Liver (tissue), 9 donors: ENCODE data around the gene CCDC69. TPM values are rescaled to one million over a fixed set of nuclear protein-coding genes. Genes with fewer than 3 reads are reported as not detected.
A peak's percentile ranks its signal among the peaks of the same experiment; 100 is the strongest.

Experiments
- DNase-seq: peaks from one replicate; pipeline ENCODE4 v3.0.0-alpha.2; 2017; ENCODE audit warnings: low spot score
- H3K27ac ChIP-seq, 2 donors: one replicate each; pipeline ENCODE4 v1.7.0; 2013; ENCODE audit warnings: inconsistent platforms in 2 of 2, low read length in 2 of 2, control low read depth in 1 of 2, low read depth in 1 of 2, mild to moderate bottlenecking in 1 of 2
- H3K27me3 ChIP-seq, 4 donors: one replicate each; pipeline versions ENCODE4 v1.6.1 to v1.7.0; 2013; ENCODE audit warnings: low read length in 3 of 4, inconsistent platforms in 1 of 4, mild to moderate bottlenecking in 1 of 4, moderate library complexity in 1 of 4; ENCODE audit not compliant: control insufficient read depth in 4 of 4, insufficient read depth in 4 of 4
- H3K36me3 ChIP-seq, 4 donors: one replicate each; pipeline versions ENCODE4 v1.6.1 to v1.7.0; 2013; ENCODE audit warnings: low read length in 3 of 4, mild to moderate bottlenecking in 3 of 4, low read depth in 1 of 4, moderate library complexity in 1 of 4; ENCODE audit not compliant: control insufficient read depth in 4 of 4, insufficient read depth in 3 of 4
- H3K4me1 ChIP-seq, 4 donors: one replicate each; pipeline versions ENCODE4 v1.6.1 to v1.7.0; 2013; ENCODE audit warnings: low read length in 3 of 4, mild to moderate bottlenecking in 3 of 4, moderate library complexity in 1 of 4; ENCODE audit not compliant: control insufficient read depth in 4 of 4, insufficient read depth in 4 of 4
- H3K4me3 ChIP-seq, 3 donors: one replicate each; pipeline versions ENCODE4 v1.6.1 to v1.7.0; 2013; ENCODE audit warnings: low read length in 3 of 3, control low read depth in 1 of 3, low read depth in 1 of 3, mild to moderate bottlenecking in 1 of 3
- H3K9ac ChIP-seq, 2 donors: one replicate each; pipeline ENCODE4 v1.7.0; 2013; ENCODE audit warnings: low read length in 2 of 2, mild to moderate bottlenecking in 2 of 2, moderate library complexity in 2 of 2, control low read depth in 1 of 2, low read depth in 1 of 2
- H3K9me3 ChIP-seq, 4 donors: one replicate each; pipeline versions ENCODE4 v1.6.1 to v1.7.0; 2013; ENCODE audit warnings: low read length in 3 of 4; ENCODE audit not compliant: control insufficient read depth in 4 of 4
- ATF3 ChIP-seq: IDR thresholded peaks from 2 replicates; pipeline ENCODE4 v1.6.1; 2016; ENCODE audit warnings: antibody characterized with exemption
- CTCF ChIP-seq: fragments of 150-350 bp; IDR thresholded peaks from 2 replicates; pipeline ENCODE4 v1.5.1; 2017; ENCODE audit warnings: improper control_type of control experiment, low read depth, low read length; ENCODE audit not compliant: missing input control
- EGR1 ChIP-seq, 2 donors: IDR thresholded peaks; 2 replicates each; pipeline ENCODE4 v1.6.1; 2016 to 2018; ENCODE audit warnings: antibody characterized with exemption in 2 of 2, low read depth in 2 of 2
- FOXA1 ChIP-seq: IDR thresholded peaks from 2 replicates; pipeline ENCODE4 v1.6.1; 2016; ENCODE audit warnings: antibody characterized with exemption
- FOXA2 ChIP-seq: IDR thresholded peaks from 2 replicates; pipeline ENCODE4 v1.6.1; 2016; ENCODE audit warnings: antibody characterized with exemption
- HNF4A ChIP-seq, 2 donors: conservative IDR thresholded peaks; 2 replicates each; pipeline ENCODE4 v1.6.1; 2016; ENCODE audit warnings: antibody characterized with exemption in 2 of 2, mild to moderate bottlenecking in 2 of 2
- HNF4G ChIP-seq: IDR thresholded peaks from 2 replicates; pipeline ENCODE4 v1.6.1; 2016; ENCODE audit warnings: antibody characterized with exemption
- JUND ChIP-seq, 2 donors: IDR thresholded peaks; 2 replicates each; pipeline ENCODE4 v1.6.1; 2016; ENCODE audit warnings: antibody characterized with exemption in 2 of 2
- NR2F2 ChIP-seq: IDR thresholded peaks from 2 replicates; pipeline ENCODE4 v1.6.1; 2016; ENCODE audit warnings: antibody characterized with exemption
- RAD21 ChIP-seq, 2 donors: IDR thresholded peaks; 2 replicates each; pipeline ENCODE4 v1.6.1; 2016; ENCODE audit warnings: antibody characterized with exemption in 2 of 2, mild to moderate bottlenecking in 2 of 2
- RXRA ChIP-seq, 2 donors: IDR thresholded peaks; 2 replicates each; pipeline ENCODE4 v1.6.1; 2017 to 2018; ENCODE audit warnings: antibody characterized with exemption in 2 of 2, mild to moderate bottlenecking in 1 of 2
- SP1 ChIP-seq: IDR thresholded peaks from 2 replicates; pipeline ENCODE4 v1.6.1; 2018; ENCODE audit warnings: antibody characterized with exemption, mild to moderate bottlenecking
- TAF1 ChIP-seq: conservative IDR thresholded peaks from 2 replicates; pipeline ENCODE4 v1.6.1; 2016; ENCODE audit warnings: antibody characterized with exemption, mild to moderate bottlenecking
- YY1 ChIP-seq: IDR thresholded peaks from 2 replicates; pipeline ENCODE4 v1.6.1; 2016; ENCODE audit warnings: antibody characterized with exemption, mild to moderate bottlenecking
- WGBS: extraction: QIAGEN DNeasy Blood & Tissue Kit; methylation state at CpG from one replicate; pipeline ENCODE4 v1.1.7; 2013; 5-methylcytosine and 5-hydroxymethylcytosine counted together
- polyA plus RNA-seq, 2 donors: library from polyadenylated mRNA; stranded (reverse) in 1 of 2; unstranded in 1 of 2; fragments of 200-250 nt in 1 of 2; fragments of >200 nt in 1 of 2; fragmentation: Nextera tagmentation in 1 of 2; extraction: Ambion mirVana in 1 of 2; gene quantifications; one replicate each; pipeline versions ENCODE4 v1.2.1 to v1.2.3, GENCODE V29; 2013 to 2015
- total RNA-seq, 2 donors: library from RNA; depleted of rRNA; stranded (reverse); fragments of >200 nt; gene quantifications; one replicate each; pipeline ENCODE4 v1.2.3, GENCODE V29; 2014
- TF ChIP-seq, protein P1 (sequence below): IDR thresholded peaks from 2 replicates; pipeline ENCODE4 v1.6.1; 2016; ENCODE audit warnings: antibody characterized with exemption, mild to moderate bottlenecking
- TF ChIP-seq, protein P2 (sequence below): IDR thresholded peaks from 2 replicates; pipeline ENCODE4 v1.6.1; 2016; ENCODE audit warnings: antibody characterized with exemption
- TF ChIP-seq, protein P3 (sequence below): IDR thresholded peaks from 2 replicates; pipeline ENCODE4 v1.6.1; 2016; ENCODE audit warnings: antibody characterized with exemption
- donor health status: healthy.
- donor health status: healthy.
- donor health status: healthy.
- donor health status: healthy.
- donor health status: healthy.

CCDC69 gene
- total and polyA plus RNA-seq, 4 donors: 11.9 to 28.6 (median 18.0) TPM

GRCh38 chr5:151159649-151160373 is 64.1 kb downstream of the CCDC69 start:
- 58% methylated on average over 9 of the region's 9 CpGs for WGBS
- no peak for DNase-seq
- Histone ChIP-seq H3K4me1 (peaks cover 4 to 51% (median 36%) of the 10 kb centered on the region in 4 donors), H3K9ac (no peak overlapping the region), H3K27me3 (no peaks in the 10 kb centered on the region), H3K9me3 (no peaks in the 10 kb centered on the region), H3K36me3 (no peaks in the 10 kb centered on the region), H3K4me3 (no peak overlapping the region), H3K27ac (no peak overlapping the region)
- TF ChIP-seq HNF4A (conservative IDR thresholded peaks at IDR 0.05) (peak; percentile 40 to 53), SP1 (peak; percentile 15), RAD21 (IDR thresholded peaks at IDR 0.05) (peak in 1 of 2 donors; percentile 14), HNF4G (no peak), RXRA (IDR thresholded peaks at IDR 0.05) (peak; percentile 56 to 63), TAF1 (no peak), EGR1 (IDR thresholded peaks at IDR 0.05; ENCODE audit: low read depth in 2 of 2) (peak in 1 of 2 donors; percentile 12)

GRCh38 chr5:151158287-151158661 is 65.6 kb downstream of the CCDC69 start:
- H3K4me3 ChIP-seq: peak overlapping the region; percentile 67 to 93 (median 87)
- 35% methylated on average over 6 of the region's 6 CpGs for WGBS
- TF ChIP-seq HNF4G: no peak
- TF ChIP-seq YY1: no peak
- peaks cover 4 to 59% (median 41%) of the 10 kb centered on the region in 4 donors for H3K4me1 ChIP-seq
- no peaks in the 10 kb centered on the region for H3K9me3 ChIP-seq
- peak overlapping the region; percentile 76 to 80 for H3K9ac ChIP-seq
- no peak for DNase-seq
- no peaks in the 10 kb centered on the region for H3K27me3 ChIP-seq
- H3K27ac ChIP-seq: peak overlapping the region; percentile 80 to 84
- no peaks in the 10 kb centered on the region for H3K36me3 ChIP-seq

DNA sequence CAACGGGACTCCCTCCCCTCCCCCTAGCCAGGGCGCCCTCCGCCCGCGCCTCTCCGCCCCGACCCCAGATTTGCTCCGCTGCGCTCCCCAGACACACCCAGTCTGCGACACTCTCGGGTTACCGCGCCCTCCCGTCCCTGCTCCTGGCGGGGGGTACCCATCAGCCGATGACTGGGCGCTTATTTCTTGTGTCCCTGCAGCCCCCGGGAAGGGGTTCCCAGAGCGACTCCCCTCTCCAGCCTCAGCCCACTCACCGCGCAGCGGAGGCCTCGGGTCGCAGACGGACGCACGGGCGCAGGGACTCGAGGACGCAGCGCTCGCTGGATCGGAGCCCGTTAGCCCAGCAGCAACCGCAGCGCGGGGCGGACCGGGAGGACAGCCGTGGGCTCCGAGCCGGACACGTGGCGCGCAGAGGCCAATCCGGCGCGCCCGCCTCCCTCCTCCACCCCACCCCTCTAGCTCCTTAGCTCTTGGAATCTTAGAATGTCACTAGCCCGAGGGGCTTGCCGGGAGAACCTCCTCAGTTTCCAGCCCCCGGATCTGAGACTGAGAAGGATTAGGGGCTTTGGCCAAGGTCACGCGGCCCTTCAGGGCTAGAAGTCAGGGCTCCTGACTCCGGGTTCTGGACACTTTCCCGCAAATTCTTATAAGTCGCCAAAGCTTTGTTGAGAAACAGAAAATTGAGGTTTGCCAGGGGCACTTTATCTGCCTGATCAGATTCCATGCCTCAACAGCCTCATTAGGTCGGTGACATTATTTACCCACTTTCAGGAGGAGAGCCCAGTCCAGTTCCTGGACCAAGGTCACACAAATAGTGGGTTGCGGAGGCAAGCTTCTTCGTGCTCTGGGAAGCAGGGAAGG is 66.2 kb downstream of the CCDC69 start, which contains the start of gene ANXA6:
TSS of gene ANXA6 (minus strand) at position 354 of the 861 bp plus-strand sequence. CDS start 9,878 bp downstream, outside the sequence.
- H3K9ac ChIP-seq: peak within 1 kb of the TSS; percentile 80 to 82
- H3K4me1 ChIP-seq: peaks cover 4 to 58% (median 43%) of the 10 kb centered on the region in 4 donors
- H3K9me3 ChIP-seq: no peaks in the 10 kb centered on the region
- peak within 1 kb of the TSS; percentile 80 to 84 for H3K27ac ChIP-seq
- H3K27me3 ChIP-seq: no peaks in the 10 kb centered on the region
- H3K36me3 ChIP-seq: peaks cover 0 to under 1% (median 0%) of the 10 kb centered on the region in 4 donors
- WGBS: under 1% methylated on average over 60 of the region's 60 CpGs
- H3K4me3 ChIP-seq: peak within 1 kb of the TSS; percentile 67 to 93 (median 87)
- DNase-seq: peak; percentile 55
- TF ChIP-seq SP1 (peak; percentile 20), YY1 (no peak), TAF1 (no peak), ATF3 (no peak), EGR1 (IDR thresholded peaks at IDR 0.05; ENCODE audit: low read depth in 2 of 2) (no peak), HNF4G (no peak), HNF4A (conservative IDR thresholded peaks at IDR 0.05) (peak; percentile 17 to 32), FOXA1 (no peak), RXRA (IDR thresholded peaks at IDR 0.05) (peak in 1 of 2 donors; percentile 20), CTCF (no peak), NR2F2 (peak; percentile 12), FOXA2 (no peak), JUND (IDR thresholded peaks at IDR 0.05) (peak in 1 of 2 donors; percentile 13), RAD21 (IDR thresholded peaks at IDR 0.05) (no peak)
- TF ChIP-seq, protein P1, sequence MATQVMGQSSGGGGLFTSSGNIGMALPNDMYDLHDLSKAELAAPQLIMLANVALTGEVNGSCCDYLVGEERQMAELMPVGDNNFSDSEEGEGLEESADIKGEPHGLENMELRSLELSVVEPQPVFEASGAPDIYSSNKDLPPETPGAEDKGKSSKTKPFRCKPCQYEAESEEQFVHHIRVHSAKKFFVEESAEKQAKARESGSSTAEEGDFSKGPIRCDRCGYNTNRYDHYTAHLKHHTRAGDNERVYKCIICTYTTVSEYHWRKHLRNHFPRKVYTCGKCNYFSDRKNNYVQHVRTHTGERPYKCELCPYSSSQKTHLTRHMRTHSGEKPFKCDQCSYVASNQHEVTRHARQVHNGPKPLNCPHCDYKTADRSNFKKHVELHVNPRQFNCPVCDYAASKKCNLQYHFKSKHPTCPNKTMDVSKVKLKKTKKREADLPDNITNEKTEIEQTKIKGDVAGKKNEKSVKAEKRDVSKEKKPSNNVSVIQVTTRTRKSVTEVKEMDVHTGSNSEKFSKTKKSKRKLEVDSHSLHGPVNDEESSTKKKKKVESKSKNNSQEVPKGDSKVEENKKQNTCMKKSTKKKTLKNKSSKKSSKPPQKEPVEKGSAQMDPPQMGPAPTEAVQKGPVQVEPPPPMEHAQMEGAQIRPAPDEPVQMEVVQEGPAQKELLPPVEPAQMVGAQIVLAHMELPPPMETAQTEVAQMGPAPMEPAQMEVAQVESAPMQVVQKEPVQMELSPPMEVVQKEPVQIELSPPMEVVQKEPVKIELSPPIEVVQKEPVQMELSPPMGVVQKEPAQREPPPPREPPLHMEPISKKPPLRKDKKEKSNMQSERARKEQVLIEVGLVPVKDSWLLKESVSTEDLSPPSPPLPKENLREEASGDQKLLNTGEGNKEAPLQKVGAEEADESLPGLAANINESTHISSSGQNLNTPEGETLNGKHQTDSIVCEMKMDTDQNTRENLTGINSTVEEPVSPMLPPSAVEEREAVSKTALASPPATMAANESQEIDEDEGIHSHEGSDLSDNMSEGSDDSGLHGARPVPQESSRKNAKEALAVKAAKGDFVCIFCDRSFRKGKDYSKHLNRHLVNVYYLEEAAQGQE: no peak
- TF ChIP-seq, protein P2, sequence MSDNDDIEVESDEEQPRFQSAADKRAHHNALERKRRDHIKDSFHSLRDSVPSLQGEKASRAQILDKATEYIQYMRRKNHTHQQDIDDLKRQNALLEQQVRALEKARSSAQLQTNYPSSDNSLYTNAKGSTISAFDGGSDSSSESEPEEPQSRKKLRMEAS: no peak
- TF ChIP-seq, protein P3, sequence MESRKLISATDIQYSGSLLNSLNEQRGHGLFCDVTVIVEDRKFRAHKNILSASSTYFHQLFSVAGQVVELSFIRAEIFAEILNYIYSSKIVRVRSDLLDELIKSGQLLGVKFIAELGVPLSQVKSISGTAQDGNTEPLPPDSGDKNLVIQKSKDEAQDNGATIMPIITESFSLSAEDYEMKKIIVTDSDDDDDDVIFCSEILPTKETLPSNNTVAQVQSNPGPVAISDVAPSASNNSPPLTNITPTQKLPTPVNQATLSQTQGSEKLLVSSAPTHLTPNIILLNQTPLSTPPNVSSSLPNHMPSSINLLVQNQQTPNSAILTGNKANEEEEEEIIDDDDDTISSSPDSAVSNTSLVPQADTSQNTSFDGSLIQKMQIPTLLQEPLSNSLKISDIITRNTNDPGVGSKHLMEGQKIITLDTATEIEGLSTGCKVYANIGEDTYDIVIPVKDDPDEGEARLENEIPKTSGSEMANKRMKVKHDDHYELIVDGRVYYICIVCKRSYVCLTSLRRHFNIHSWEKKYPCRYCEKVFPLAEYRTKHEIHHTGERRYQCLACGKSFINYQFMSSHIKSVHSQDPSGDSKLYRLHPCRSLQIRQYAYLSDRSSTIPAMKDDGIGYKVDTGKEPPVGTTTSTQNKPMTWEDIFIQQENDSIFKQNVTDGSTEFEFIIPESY: no peak
